ENCODE measurements around the gene C1QTNF5. TPM values are rescaled to one million over a fixed set of nuclear protein-coding genes. Genes with fewer than 3 reads are reported as not detected.

The C1QTNF5 gene
- total RNA-seq, 1 experiment from 2014 or later: 1.9 TPM

- DNase-seq (ENCODE audit: low read depth): peak; percentile 74
Measured at GRCh38 chr11:119338318-119338890, 2.3 kb downstream of the C1QTNF5 start.

GRCh38 chr11:119337581-119338317 is 2.9 kb downstream of the C1QTNF5 start:
- peak; percentile 66 for DNase-seq (ENCODE audit: low read depth)

- DNase-seq (ENCODE audit: low read depth): no peak
Measured at GRCh38 chr11:119336744-119337469, 3.8 kb downstream of the C1QTNF5 start.

- no peak for DNase-seq (ENCODE audit: low read depth)
Measured at GRCh38 chr11:119335655-119336543, 4.8 kb downstream of the C1QTNF5 start.

- no peak for DNase-seq (ENCODE audit: low read depth)
Measured at GRCh38 chr11:119335091-119335654, 5.5 kb downstream of the C1QTNF5 start.

- peak; percentile 96 for DNase-seq (ENCODE audit: low read depth)
Measured at GRCh38 chr11:119334174-119334930, 6.3 kb downstream of the C1QTNF5 start, which contains the start of gene RNF26. Gene RNF26, plus strand, starts transcription at chr11:119334527. Its CDS starts 596 bp downstream, at chr11:119335123.

- no peak for DNase-seq (ENCODE audit: low read depth)
Measured at GRCh38 chr11:119332111-119332765, 8.4 kb downstream of the C1QTNF5 start.

GRCh38 chr11:119330237-119330636 is 10.4 kb downstream of the C1QTNF5 start:
- DNase-seq (ENCODE audit: low read depth): no peak

GRCh38 chr11:119329320-119329719 is 11.4 kb downstream of the C1QTNF5 start:
- no peak for DNase-seq (ENCODE audit: low read depth)

- DNase-seq (ENCODE audit: low read depth): no peak
Measured at GRCh38 chr11:119324189-119324588, 16.5 kb downstream of the C1QTNF5 start.

- peak; percentile 55 for DNase-seq (ENCODE audit: low read depth)
Measured at GRCh38 chr11:119323532-119324033, 17.1 kb downstream of the C1QTNF5 start.

- DNase-seq (ENCODE audit: low read depth): no peak
Measured at GRCh38 chr11:119322921-119323531, 17.7 kb downstream of the C1QTNF5 start.

GRCh38 chr11:119322360-119322739 is 18.3 kb downstream of the C1QTNF5 start:
- DNase-seq (ENCODE audit: low read depth): no peak

- peak; percentile 72 for DNase-seq (ENCODE audit: low read depth)
Measured at GRCh38 chr11:119320776-119321524, 19.7 kb downstream of the C1QTNF5 start.

- DNase-seq (ENCODE audit: low read depth): no peak
Measured at GRCh38 chr11:119320240-119320775, 20.4 kb downstream of the C1QTNF5 start.

- no peak for DNase-seq (ENCODE audit: low read depth)
Measured at GRCh38 chr11:119319700-119320239, 20.9 kb downstream of the C1QTNF5 start.

GRCh38 chr11:119319136-119319699 is 21.5 kb downstream of the C1QTNF5 start:
- no peak for DNase-seq (ENCODE audit: low read depth)

Measured in Daoy (cell line).